SHP77 treated with DMSO at 0.1 percent for 48 hours (cell line): ENCODE measurements around the gene MAT2A.
A peak's percentile ranks its signal among the peaks of the same experiment; 100 is the strongest.
"Not testable (repeated sequence)": the region's sequence is repeated elsewhere in the genome, so short reads cannot be mapped to it uniquely, and the experiment has no call there.

Experiments used
- DNase-seq: peaks from one replicate; lab custom pipeline; 2025; lab: John Stamatoyannopoulos, UW

Gene MAT2A

DNA sequence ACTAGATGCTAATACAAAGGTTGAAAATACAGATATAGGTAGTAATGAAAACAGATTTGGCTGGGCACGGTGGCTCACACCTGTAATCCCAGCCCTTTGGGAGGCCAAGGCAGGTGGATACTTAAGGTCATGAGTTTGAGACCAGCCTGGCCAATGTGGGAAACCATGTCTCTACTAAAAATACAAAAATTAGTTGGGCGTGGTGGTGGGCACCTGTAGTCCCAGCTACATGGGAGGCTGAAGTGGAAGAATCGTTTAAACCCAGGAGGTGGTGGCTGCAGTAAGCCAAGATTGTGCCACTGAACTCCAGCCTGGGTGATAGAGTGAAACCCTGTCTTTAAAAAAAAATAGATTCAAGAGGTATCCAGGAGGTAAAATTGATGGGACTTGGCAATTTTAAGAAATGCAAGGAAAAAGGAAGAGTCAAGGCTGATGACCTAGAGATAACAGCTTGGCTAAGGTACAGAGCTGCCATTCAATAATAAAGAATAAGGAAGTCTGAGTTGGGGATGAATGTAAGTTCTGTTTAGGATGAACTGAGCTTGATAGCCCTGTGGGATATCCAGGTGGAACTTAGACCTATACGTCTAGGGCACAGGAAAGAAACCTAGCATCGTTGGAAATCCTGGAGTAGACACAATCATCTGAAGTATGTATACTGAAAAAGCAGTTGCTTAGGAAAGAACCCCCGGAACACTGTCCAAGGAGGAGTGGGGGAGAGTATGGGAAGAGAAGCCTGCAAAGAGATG lies 9.1 kb downstream of the MAT2A start:
- DNase-seq = no peak

DNA sequence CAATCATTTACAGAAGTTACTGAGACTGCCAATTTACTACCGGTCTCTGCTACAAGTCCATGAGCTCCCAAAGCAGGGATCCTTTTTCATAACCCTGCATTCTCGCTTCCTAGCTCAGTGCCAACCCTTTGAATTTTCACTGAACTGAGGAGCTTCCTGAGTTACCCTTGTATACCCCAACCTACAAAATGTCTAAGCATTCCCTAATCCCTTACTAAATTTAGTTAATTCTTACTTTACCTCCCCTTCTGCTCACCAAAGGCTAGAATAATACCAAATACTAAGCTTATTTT lies 9.6 kb downstream of the MAT2A start:
- DNase-seq = no peak

DNA sequence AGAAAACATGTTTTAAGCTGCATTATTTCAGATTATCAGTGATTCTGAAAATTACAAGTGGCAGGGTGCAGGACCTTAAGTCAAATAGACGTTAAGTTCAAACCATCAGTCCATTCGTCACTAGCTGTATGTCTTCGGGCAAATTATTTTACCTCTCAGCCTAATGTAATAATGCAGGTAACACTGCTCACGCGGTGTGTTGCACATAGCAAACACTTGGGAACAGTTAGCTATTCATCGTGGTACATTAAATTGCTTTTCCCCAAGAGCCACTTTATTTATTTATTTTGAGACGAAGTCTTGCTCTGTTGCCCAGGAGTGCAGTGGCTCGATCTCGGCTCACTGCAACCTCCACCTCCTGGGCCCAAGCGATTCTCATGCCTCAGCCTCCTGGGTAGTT lies 10.1 kb downstream of the MAT2A start:
- DNase-seq = no peak

DNA sequence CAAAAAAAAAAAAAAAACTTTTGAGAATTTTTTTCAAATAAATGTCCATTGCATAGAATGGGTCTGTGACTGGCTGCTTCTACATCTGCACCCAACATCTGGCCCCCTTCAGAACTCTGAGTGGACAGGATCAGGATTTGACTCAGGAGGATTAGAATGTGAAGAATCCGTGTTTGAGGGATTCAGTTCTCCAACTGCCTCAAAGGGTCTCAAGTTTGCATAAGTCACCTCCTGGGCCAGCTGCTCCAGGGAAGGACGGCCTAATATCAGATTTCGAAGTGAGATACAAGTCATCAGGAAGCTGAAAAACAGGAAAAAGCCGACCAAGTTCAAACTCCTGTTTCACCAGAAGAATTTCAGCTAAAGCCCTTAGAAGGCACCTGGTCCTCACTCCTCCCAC lies 10.9 kb downstream of the MAT2A start:
- no peak for DNase-seq

DNA sequence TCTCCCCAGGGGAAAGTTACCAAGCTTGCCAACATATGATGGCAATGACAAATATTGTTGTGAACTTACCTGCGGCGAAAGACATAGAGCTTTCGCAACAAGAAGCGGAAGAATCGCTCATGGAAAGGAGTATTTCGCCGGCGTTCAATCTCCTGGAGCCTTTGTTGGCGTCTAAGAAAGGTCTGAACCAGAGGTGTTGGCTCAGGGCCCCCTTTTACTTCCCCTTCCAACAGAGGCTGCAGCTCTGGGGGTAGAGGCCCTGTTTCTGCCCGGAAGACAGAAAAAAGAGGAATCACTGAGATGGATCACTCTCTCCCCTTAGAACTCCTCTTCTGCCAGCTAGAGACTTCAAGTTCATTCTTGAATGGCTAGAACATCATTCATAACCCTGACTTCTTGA lies 11.5 kb downstream of the MAT2A start:
- no peak for DNase-seq

DNA sequence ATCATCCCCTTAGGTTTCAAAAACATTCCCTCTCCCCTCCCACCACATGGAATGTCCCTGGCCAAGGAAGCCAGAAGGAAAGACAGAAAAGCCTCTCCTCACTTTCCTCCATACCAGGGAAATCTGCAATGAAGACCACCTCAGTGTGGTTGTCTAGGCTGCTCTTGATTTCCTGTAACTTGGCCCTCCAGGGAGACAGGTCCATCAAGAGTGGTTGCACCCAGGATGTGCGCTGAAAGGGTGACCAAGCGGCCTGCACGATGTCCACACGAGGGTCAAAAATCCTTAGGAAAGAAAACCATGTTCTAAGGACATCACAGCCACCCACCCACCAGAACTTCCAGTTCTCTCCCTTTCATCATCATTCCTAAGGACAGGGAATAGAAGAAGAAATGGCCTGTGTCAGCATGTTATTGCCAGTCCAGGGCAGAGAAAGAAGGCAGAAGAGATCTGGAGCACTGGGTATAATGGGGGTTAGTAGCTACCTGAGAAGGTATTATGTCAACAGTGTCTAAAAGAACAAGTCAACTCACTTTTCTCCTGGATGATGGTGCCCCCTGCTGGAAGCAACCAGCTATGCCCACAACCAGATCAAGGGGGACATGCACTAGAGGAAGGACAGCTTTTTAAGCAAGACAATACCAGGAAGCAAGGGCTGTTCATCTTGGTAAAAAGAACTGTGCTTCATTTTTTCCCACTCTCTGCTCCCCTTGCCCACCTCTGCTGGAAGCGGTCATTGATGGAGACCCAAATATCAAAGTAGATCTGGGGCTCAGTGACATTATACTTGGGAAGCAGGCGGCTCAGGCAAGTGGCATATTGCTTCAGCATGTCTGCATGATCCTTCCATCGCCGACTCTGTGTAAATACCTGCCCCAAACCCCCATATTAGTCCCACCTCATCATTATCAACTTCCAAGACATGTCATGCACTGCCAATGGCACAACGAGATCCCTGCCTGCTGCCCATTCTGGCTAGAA lies 13.0 kb downstream of the MAT2A start:
- peak; percentile 20 for DNase-seq

DNA sequence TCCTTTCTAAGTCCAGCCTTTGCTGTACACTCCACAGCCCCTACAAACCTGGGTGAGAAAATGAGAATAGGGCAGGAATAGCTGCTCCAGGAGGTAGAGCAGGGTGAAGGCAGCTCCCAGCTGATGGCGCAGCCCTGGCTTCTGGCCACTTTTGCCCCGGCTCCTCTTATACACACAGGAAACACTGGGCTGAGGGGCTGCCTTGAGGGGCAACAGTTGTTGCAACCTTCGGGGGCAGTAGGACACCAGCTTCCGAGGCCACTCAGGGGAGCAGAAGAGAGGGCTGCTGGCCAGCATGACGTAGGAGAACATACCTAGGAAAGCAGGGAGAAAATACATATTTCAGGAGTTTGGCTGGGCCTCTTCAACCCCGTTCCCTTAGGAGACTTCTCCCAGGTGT lies 14.2 kb downstream of the MAT2A start:
- DNase-seq = no peak

DNA sequence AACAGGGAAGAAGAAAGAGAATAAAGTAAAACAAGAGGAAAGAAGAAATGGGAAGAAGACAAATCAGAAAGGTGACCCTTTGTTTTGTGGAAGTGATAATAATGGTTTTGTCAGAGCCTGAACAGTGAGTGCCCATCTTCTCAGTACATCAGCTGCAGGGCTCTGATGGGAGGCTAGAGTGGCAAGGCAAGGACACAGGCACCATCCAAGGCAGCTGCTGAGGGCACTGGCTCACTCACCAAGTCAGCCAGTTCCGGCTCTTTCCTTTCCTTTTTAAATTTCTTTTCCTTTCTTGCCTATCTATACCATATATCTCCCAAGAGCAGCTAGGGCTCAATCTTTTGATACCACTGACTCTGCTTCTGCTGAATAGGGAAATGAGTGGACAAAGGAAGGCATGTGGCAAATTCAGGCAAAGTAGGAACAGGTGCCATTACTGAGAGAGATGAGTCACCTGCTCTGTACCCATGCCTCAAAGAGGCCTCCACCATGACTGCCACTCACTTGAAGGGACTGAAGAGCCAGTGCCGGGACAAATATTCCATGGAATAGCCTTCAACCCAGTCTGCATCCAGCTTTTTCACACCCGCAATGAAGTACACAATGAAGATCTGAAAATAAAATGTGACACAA lies 16.1 kb downstream of the MAT2A start:
- DNase-seq = no peak

DNA sequence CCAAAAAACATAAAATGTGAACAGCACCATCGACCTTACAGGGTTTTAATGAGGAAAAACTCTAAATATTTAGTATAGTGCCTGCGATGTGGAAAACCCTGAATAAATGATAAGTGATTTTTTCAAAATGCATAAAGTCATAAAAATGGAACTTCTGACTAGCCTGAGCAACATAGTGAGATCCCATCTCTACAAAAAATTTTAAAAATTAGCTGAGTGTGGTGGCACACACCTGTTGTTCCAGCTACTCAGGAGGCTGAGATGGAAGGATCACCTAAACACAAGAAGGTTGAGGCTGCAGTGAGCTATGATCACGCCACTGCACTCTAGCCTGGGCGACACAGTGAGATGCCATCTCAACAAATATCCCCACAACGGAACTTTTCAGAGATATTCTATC lies 18.2 kb downstream of the MAT2A start:
- no peak for DNase-seq

DNA sequence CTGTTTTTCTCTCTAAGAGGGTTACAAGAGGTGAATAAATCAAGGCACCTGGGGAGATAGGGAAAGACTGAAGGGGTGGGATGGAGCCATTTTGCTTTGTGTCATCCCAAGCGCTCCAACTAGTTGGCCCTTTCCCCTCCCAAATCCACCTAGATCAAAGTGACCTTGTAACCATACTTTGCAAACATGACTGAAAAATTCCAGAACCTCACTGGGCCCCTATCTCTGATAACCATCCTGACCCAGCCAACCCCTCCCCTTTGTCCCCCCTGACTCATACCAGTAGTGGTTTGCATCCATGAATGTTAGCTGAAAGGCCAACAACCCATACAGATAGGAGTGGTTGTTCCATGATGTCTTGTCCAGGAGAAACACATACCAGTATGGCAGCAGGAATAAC lies 19.2 kb downstream of the MAT2A start:
- DNase-seq = no peak

DNA sequence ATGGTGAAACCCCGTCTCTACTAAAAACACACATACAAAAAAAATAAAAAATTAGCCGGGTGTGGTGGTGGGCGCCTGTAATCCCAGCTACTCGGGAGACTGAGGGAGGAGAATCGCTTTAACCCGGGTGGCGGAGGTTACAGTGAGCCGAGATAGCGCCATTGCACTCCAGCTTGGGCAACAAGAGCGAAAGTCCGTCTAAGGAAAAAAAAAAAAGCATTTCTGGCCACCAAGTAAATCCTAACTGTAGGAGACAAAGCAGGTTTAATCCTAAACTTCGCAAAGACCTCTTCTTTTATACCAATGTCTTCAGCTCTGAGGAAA lies 21.4 kb downstream of the MAT2A start:
- DNase-seq = not testable (repeated sequence)

DNA sequence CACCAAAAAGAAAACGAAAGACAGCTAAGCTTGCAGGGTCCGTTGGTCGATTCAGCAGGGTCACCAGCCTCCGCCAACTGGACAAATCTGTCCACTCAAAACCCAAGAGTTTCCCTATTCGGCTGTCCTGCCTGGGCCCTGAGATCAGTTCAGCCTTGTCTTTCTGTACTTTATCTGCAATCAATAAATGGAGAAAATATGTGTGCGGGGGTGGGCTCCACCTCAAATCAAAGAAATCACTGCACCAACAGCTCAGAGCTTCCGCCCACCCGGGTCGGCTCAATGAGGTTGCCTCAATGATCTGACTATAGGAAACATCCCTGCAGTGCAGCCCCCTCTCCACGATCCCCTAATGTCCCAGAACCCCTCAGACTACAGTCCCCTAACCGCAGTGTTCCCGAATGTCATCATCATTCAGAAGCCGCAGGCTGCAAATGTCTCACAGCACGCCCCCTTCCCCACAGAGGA lies 21.9 kb downstream of the MAT2A start:
- DNase-seq = no peak

DNA sequence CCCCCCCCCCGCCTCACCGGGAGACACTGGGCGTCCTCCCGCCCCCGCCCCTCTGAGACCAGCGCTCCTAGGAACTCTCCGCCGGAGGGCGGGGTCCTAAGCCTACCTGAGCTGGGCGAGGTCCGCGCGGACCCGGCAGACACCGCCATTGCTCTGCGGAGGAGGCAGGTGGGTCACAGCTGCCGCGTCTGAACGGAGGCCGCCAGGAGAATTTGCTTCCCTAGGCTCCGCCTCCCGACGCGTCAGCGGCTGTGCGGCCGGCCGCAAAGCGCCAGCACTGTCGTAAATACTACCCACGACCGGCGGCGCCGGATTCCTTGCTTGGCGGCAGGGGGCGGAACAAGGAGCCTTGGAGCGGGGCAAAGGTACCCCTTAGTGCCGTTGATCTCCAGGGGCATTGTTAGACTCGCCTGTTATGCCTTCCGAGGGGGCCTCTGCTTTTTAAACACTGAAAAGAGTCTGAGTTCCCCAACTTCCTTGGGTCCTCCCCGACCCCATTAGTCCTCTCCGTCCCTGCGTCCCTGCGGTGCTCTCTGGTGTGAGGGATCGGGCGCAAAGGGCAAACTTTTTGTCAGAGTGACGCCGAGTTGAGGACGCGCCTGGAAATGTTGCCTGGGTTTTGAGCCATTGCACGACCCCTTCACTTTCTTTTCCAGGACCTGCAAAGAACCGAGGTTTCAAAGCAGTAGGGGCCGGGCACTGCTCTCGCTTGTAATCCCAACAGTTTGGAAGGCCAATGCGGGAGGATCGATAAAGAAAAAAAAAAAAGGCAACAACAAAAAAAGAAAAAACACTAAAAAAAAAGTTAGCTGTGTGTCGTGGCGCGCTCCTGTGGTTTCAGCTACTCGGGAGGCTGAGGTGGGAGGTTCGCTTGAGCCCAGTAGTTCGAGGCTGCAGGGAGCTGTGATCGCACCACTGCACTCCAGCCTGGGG lies 22.6 kb downstream of the MAT2A start, which contains the start of gene GGCX:
TSS of gene GGCX (minus strand) at position 214 of the 933 bp plus-strand sequence. CDS start at position 149, 65 bp downstream.
- DNase-seq = peak; percentile 82

DNA sequence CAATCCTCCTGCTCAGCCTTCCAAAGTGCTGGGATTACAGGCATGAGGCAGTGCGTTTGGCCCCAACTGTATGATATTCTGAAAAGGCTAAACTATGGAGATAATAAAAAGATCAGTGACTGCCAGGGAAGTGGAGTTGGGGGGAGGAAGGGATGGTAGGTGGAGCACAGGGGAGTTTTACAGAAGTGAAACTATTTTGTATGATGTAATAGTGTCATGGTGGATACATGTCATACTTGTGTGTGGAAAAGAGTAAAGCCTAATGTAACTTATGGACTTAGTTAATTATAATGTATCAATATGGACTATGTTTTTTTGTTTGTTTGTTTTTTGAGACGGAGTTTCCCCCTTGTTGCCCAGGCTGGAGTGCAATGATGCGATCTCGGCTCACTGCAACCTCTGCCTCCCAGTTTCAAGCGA lies 25.2 kb downstream of the MAT2A start:
- no peak for DNase-seq

DNA sequence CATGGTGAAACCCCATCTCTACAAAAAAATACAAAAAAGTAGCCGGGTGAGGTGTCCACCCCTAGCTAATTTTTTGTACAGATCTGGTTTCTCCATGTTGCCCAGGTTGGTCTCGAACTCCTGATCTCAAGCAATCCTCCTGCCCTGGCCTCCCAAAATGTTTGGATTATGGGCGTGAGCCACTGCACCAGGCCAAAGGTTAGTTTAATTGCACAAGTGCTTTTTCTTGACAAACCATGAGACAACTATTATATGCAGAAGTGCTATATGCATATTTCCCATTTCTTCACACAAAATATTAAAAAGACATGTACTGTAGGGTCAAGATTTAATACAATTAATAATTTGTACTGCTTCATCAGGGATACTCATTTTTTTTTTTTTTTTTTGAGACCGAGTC lies 27.3 kb downstream of the MAT2A start:
- no peak for DNase-seq

DNA sequence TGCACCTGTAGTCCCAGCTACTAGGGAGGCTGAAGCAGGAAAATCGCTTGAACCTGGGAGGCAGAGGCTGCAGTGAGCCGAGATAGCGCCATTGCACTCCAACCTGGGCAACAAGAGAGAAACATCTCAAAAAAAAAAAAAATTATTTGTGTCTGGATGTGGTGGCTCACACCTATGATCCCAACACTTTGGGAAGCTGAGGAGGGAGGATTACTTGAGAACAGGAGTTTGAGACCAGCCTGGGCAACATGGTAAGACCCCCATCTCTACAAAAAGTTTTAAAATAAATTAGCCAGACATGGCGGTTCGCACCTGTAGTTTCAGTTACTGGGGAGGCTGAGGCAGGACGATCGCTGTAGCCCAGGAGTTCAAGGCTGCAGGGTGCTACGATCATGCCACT lies 36.8 kb downstream of the MAT2A start:
- no peak for DNase-seq

DNA sequence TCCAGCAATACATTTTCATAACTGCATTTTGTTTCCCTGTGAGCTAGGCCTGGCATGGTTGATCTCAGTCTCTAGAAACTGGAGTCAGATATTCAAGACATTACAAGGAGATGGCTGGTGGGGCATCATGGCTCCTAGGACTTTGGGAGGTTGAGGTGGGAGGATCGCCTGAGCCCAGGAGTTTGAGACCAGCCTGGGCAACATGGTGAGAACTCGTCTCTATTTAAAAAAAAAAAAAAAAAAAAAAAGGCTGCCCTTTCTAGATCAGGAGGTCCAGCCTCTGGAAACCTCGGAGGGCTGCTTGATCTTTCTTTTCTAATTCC lies 38.1 kb downstream of the MAT2A start:
- no peak for DNase-seq

DNA sequence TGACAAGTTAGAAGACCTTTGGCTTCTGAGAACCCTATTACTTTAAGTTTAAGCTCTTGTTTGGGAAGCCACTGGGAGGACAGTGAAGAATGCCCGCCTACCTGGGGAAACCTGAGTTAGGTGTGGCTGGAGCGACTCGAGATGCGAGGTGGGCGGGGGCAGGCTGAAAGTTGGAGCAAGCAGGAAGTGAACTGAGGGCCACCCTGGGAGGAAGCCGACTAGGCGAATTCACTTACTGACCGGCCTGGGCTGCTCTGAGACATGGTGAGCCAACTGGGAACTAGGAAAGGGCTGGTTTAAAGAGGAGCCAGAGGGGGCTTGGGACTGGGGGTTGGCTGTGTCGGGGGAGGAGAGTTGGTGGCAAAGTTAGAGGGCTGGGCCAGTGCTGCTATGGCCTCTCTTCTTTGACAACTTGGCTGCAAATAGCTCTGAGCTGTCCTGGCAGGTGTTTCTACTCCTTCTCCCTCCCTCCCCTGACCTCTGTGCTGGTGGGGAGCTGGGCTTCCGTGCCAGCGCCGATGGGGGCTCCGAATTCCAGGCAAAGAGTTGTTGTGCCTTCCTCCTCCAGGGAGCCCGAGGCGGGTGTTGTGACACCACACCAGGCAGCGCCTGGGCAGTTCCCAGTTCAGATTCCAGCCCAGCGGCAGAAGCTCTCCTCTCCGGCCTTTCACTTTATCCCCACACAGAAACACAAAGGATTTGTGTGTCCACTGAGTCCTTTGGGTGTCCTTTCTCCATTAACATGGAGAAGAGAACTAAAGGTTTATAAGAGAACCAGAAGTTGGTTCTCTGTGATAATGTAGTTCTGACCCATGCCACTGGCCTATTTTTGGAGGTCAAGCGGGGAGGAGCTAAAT lies 38.6 kb downstream of the MAT2A start, which contains the start of gene VAMP8:
TSS of gene VAMP8 (plus strand) at position 201 of the 857 bp plus-strand sequence. CDS start at position 262, 61 bp downstream.
- DNase-seq = no peak

DNA sequence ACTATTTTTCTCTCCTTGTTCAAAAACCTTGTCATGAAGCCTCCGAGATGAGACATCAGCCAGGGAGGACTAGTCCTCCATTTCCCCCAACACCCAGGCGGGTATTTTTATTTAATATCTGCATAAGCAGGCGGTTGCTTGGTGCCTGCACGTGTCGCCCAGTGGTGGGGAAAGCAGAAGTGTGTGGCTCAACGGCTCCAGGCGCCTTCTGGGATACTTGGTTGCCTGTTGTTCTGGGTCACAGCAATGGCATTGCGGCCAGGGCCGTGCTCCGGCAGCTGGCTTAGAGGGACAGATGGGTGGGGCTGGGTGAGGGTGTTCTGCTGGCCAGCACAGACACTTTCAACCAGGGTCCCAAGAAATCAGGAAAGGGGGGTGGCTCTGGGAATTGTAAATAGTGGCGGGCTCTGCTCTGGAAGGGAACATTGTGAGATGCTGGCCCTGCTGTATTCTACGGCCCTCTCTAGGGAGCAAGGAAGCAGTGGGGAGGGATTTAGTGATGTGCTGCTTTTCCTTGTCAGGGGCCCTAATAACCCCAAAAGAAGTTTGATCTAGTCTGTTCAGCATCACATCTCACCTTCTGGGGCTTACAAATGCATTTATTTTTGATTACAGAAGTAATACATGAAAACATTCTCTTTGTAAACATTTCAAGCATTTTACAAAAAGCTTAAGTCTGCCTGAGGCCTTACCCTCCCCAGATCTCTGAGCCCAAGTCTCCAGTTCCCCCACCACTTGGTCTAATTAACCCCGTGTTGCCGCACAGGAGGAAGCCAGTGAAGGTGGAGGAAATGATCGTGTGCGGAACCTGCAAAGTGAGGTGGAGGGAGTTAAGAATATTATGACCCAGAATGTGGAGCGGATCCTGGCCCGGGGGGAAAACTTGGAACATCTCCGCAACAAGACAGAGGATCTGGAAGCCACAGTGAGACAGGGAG lies 39.5 kb downstream of the MAT2A start:
- no peak for DNase-seq
